Stomach (tissue), 9 donors: ENCODE measurements around the gene EIF5B. TPM values are rescaled to one million over a fixed set of nuclear protein-coding genes. Genes with fewer than 3 reads are reported as not detected.

Source experiments
- DNase-seq, 2 donors: peaks; one replicate each; pipeline versions ENCODE4 v3.0.0 to v3.0.0-alpha.2; 2013 to 2019
- H3K27ac ChIP-seq, 5 donors: fragments of 200-600 bp in 4 of 5; sonication (generic) in 4 of 5; one replicate each; pipeline ENCODE4 v1.5.1; 2013 to 2019; ENCODE audit warnings: mild to moderate bottlenecking in 1 of 5, moderate library complexity in 1 of 5
- H3K27me3 ChIP-seq, 3 donors: fragments of 200-600 bp; sonication (generic); one replicate each; pipeline ENCODE4 v1.5.1; 2017 to 2019; ENCODE audit warnings: mixed run types in 1 of 3
- H3K36me3 ChIP-seq, 4 donors: fragments of 200-600 bp; sonication (generic); 1 replicate in 3 of 4; 2 replicates in 1 of 4; pipeline ENCODE4 v1.5.1; 2016 to 2019
- H3K4me1 ChIP-seq, 4 donors: fragments of 200-600 bp; sonication (generic); one replicate each; pipeline ENCODE4 v1.5.1; 2016 to 2019
- H3K4me3 ChIP-seq, 4 donors: fragments of 200-600 bp; sonication (generic) in 3 of 4; one replicate each; pipeline ENCODE4 v1.5.1; 2016 to 2019; ENCODE audit warnings: mild to moderate bottlenecking in 1 of 4
- H3K9me3 ChIP-seq, 4 donors: fragments of 200-600 bp; sonication (generic); one replicate each; pipeline ENCODE4 v1.5.1; 2016 to 2019
- CTCF ChIP-seq, 7 experiments: fragments of 450-650 bp in 4 of 7; fragments of 200-600 bp in 3 of 7; sonication (generic) in 3 of 7; IDR thresholded peaks; one replicate each; pipeline ENCODE4 v1.5.1; 2016 to 2019; ENCODE audit warnings: antibody characterized with exemption in 7 of 7, control low read depth in 2 of 7, mild to moderate bottlenecking in 1 of 7
- EP300 ChIP-seq: sonication (generic); formaldehyde crosslinking; IDR thresholded peaks from one replicate; pipeline ENCODE4 v1.6.1; 2017; ENCODE audit warnings: antibody characterized with exemption
- POLR2A ChIP-seq, 4 donors: fragments of 450-650 bp; IDR thresholded peaks; one replicate each; pipeline ENCODE4 v1.6.1; 2016; ENCODE audit warnings: antibody characterized with exemption in 4 of 4, control low read depth in 2 of 4, mild to moderate bottlenecking in 1 of 4, moderate library complexity in 1 of 4
- POLR2AphosphoS5 ChIP-seq, 3 donors: sonication (generic); formaldehyde crosslinking; IDR thresholded peaks; one replicate each; pipeline ENCODE4 v1.6.1; 2016; ENCODE audit warnings: antibody characterized with exemption in 3 of 3
- WGBS, 5 donors: extraction: QIAGEN DNeasy Blood & Tissue Kit in 3 of 5; methylation state at CpG; one replicate each; pipeline versions ENCODE4 v1.1.5 to v1.1.7; 2013 to 2018; 5-methylcytosine and 5-hydroxymethylcytosine counted together
- intact Hi-C: fragments of 100-400 bp; cut with DNase I; formaldehyde crosslinking; loops from one replicate; pipeline ENCODE4 v1.15.1; 2023; ENCODE audit warnings: low total_unique reads
- polyA plus RNA-seq, 3 donors: library from polyadenylated mRNA; stranded (reverse); fragments of 200-250 nt; gene quantifications; one replicate each; pipeline ENCODE4 v1.2.3, GENCODE V29; 2013
- total RNA-seq, 5 donors: library from RNA; depleted of rRNA; stranded (reverse); fragments of >200 nt; gene quantifications; one replicate each; pipeline versions ENCODE4 v1.1.0 to v1.2.3, GENCODE V29; 2014 to 2016
- donor health status: healthy with polysubstance abuse.
- donor health status: Bipolar disorder and iron deficiency.
- donor health status: healthy.

Gene EIF5B
- total and polyA plus RNA-seq, 8 donors: 22.3 to 518 (median 45.1) TPM

DNA sequence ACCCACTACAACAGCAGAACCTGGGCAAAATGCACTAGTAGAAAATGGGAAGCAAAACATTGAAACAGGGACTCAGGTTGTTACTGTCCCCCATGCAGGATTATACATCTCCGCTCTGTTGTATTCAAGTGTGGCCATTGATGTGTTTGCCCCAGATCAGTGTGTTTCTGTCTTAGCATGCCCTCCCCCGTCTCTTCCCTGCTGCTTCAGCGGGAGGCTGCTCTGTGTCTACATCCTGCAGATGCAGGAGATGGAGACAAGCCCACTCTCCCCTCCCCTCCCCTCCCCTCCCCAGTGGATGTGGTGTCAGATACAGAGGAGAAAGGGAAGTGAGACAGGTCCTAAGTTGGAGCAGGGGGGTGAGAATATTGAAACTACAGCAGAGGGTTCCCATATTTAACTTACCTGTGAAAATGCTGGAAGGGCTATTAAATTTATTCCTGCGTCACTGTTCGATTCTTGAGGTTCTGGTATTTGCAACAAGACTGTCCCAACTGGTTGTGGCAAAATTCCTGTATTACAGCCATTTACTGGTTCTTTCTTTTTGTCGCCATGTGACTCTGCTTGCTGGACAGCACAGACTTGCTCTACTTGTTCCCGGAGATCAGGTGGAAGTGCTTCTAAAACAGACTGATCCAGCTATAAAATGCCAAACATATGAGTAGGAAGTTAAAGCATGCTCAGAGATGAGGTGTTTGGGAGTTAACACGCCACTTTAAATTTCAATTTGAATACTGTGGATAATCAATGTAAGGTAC is 67.0 kb downstream of the EIF5B start:
- intact Hi-C loops: no loop called here
- Histone ChIP-seq H3K9me3 (no peaks in the 10 kb centered on the region), H3K27me3 (no peaks in the 10 kb centered on the region), H3K36me3 (peaks cover 48 to 98% (median 94%) of the 10 kb centered on the region in 4 donors), H3K4me1 (peaks cover 0 to 23% (median 15%) of the 10 kb centered on the region in 4 donors), H3K27ac (peak overlapping the region in 1 of 5 donors; percentile 40), H3K4me3 (no peak overlapping the region)
- TF ChIP-seq CTCF (IDR thresholded peaks at IDR 0.05) (no peak), EP300 (no peak), POLR2AphosphoS5 (IDR thresholded peaks at IDR 0.05) (no peak), POLR2A (IDR thresholded peaks at IDR 0.05) (no peak)
- DNase-seq: no peak
- 76 to 83% (median 82%) methylated on average over 8 of the region's 8 CpGs for WGBS, 5 donors

DNA sequence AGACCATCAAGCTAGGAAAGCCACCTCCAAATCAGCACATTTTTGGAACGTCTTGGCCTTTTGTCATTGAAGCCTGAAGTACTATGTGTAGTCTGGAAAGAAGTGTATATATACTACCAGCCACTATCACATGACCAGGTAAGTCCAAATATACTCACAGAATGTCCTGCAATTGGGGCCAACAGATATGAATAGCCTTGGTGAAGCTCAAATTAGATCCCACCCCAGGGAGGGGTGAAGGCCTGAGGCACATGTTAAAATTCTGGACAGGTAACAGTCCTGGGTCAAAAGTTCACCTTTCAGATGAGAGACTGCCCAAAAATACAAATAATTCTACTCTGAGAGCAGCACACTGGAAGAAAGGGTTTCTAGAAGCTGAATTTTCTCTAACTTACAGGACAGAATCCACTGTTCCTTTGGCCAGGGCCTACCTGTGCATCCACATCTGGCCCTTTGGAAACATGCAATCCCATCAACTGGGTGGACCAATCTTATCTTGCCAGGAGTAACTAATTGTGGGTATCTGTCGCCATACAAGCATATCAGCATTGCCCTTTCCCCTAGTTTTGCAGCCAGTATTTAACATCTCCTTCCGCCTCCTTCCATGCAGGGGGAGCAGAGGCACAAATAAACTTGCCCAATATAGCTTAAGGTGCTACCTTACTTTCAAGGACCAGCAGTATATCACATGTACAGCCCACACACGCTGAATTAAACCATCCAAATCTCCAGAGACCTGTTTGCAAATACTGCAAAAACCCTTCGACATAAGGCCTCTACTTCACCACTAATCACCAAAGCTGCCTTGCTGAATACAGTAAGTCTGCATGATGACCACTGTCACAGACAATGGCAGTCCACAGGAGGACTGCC is 67.8 kb downstream of the EIF5B start:
- peak in 1 of 2 donors; percentile 36 for DNase-seq

DNA sequence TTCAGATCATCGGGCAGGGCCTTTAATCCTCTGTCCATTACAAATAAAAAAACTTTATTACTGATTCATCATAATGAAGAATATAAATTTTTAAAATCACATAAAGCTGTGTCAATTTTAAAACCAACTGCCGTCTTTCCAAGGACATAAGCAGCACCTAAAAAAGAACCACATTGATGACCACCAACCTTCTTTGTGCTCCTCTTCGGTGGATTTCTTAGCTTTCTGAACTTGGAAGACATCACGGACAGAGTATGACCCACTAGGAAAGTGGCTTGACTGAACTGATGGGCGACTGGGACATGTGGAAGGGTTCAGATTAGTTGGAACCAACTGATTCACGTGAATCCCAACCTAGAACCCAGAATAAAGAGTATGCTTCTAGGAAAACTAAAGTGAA is 68.9 kb downstream of the EIF5B start:
- no peak for TF ChIP-seq EP300
- TF ChIP-seq POLR2AphosphoS5 (IDR thresholded peaks at IDR 0.05): no peak
- no peak for TF ChIP-seq POLR2A (IDR thresholded peaks at IDR 0.05)
- TF ChIP-seq CTCF (IDR thresholded peaks at IDR 0.05): no peak
- peaks cover 42 to 98% (median 93%) of the 10 kb centered on the region in 4 donors for H3K36me3 ChIP-seq

More for the DNA sequence above, 67.8 kb downstream of the EIF5B start:
- Histone ChIP-seq H3K27ac (peak overlapping the region in 1 of 5 donors; percentile 40), H3K27me3 (no peaks in the 10 kb centered on the region), H3K4me1 (peaks cover 0 to 23% (median 15%) of the 10 kb centered on the region in 4 donors), H3K9me3 (no peaks in the 10 kb centered on the region), H3K36me3 (peaks cover 42 to 98% (median 93%) of the 10 kb centered on the region in 4 donors), H3K4me3 (no peak overlapping the region)
- WGBS, 5 donors: 44 to 63% (median 58%) methylated on average over 5 of the region's 5 CpGs
- TF ChIP-seq POLR2A (IDR thresholded peaks at IDR 0.05): no peak
- intact Hi-C loops: no loop called here

DNA sequence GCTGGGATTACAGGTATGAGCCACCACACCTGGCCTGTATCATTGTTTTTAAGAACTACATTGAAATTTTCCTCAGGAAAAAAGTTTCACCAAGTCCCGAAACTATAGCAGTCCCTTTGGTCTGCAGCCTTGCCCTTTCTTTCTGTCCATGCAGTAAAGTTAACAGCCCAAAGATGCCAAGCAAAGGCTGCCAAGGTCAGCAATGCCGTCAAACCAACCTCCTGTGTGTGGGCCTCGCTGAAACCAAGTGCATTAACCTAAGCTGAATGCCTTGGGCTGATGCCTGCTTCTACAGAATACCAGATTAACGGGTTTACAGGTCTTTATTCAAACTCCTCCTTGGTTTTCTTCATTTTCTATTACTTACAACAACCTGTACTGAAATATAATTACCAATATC is 73.1 kb downstream of the EIF5B start:
- TF ChIP-seq CTCF (IDR thresholded peaks at IDR 0.05) (no peak), POLR2AphosphoS5 (IDR thresholded peaks at IDR 0.05) (no peak), EP300 (no peak), POLR2A (IDR thresholded peaks at IDR 0.05) (no peak)
- Histone ChIP-seq H3K9me3 (no peaks in the 10 kb centered on the region), H3K4me1 (peaks cover 0 to 4% (median 1%) of the 10 kb centered on the region in 4 donors), H3K4me3 (no peak overlapping the region), H3K36me3 (peaks cover 28 to 98% (median 93%) of the 10 kb centered on the region in 4 donors), H3K27me3 (no peaks in the 10 kb centered on the region), H3K27ac (no peak overlapping the region)
- 89 to 96% (median 95%) methylated on average over 4 of the region's 4 CpGs for WGBS, 5 donors
- DNase-seq: no peak
- intact Hi-C loops: no loop called here

More for the DNA sequence above, 68.9 kb downstream of the EIF5B start:
- intact Hi-C loops: no loop called here
- no peak overlapping the region for H3K4me3 ChIP-seq
- H3K27ac ChIP-seq: no peak overlapping the region
- H3K4me1 ChIP-seq: peaks cover 0 to 23% (median 15%) of the 10 kb centered on the region in 4 donors
- no peaks in the 10 kb centered on the region for H3K27me3 ChIP-seq
- WGBS, 5 donors: 92 to 96% (median 95%) methylated on average over 6 of the region's 6 CpGs
- no peaks in the 10 kb centered on the region for H3K9me3 ChIP-seq
- DNase-seq: no peak
